Cardiac fibroblast (primary cell): Measurements from ENCODE around the gene STX4.

Source experiments
- DNase-seq, 2 donors: peaks; one replicate each; pipeline versions ENCODE4 v3.0.0 to v3.0.0-alpha.2; 2010; ENCODE audit warnings: low read depth in 2 of 2
- H3K4me3 ChIP-seq, 2 donors: replicated peaks in 1 of 2; 1 replicate in 1 of 2; 2 replicates in 1 of 2; pipeline ENCODE4 v1.5.1; 2011; ENCODE audit warnings: low read depth in 2 of 2, low read length in 2 of 2, mild to moderate bottlenecking in 2 of 2, moderate library complexity in 1 of 2
- CTCF ChIP-seq: IDR thresholded peaks from one replicate; pipeline ENCODE4 v1.5.1; 2011; ENCODE audit warnings: low read depth, mild to moderate bottlenecking, low read length, inconsistent platforms

Gene STX4

GRCh38 chr16:31064882-31065461 is 31.6 kb downstream of the STX4 start:
- TF ChIP-seq CTCF, result no peak
- H3K4me3 ChIP-seq, result no peak overlapping the region
- peak; percentile 92 to 98 for DNase-seq

GRCh38 chr16:31067342-31067741 is 34.0 kb downstream of the STX4 start:
- no peak overlapping the region for H3K4me3 ChIP-seq
- no peak for DNase-seq
- no peak for TF ChIP-seq CTCF

GRCh38 chr16:31071861-31072260 is 38.5 kb downstream of the STX4 start:
- TF ChIP-seq CTCF, result no peak
- DNase-seq, result peak; percentile 58 to 81

GRCh38 chr16:31072540-31073141 is 39.3 kb downstream of the STX4 start:
- peak overlapping the region; percentile 92 to 97 for H3K4me3 ChIP-seq
- TF ChIP-seq CTCF, result no peak
- peak; percentile 43 to 71 for DNase-seq

More at GRCh38 chr16:31071861-31072260, 38.5 kb downstream of the STX4 start:
- H3K4me3 ChIP-seq, result peak overlapping the region; percentile 92 to 97

GRCh38 chr16:31073142-31073969 is 40.0 kb downstream of the STX4 start:
- H3K4me3 ChIP-seq, result peak overlapping the region; percentile 92 to 97
- TF ChIP-seq CTCF, result no peak
- DNase-seq, result peak; percentile 92

- TF ChIP-seq CTCF, result no peak
- H3K4me3 ChIP-seq, result peak within 1 kb of the TSS; percentile 92 to 97
- peak; percentile 99 for DNase-seq
Measured at GRCh38 chr16:31073970-31074813, 40.8 kb downstream of the STX4 start, which contains the start of the genes ZNF646 and ZNF668. TSS of gene ZNF646 (plus strand) at chr16:31074422. CDS start at chr16:31076325, 1,903 bp downstream. TSS of gene ZNF668 (minus strand) at chr16:31074240. CDS start at chr16:31064459, 9,781 bp downstream.
